HepG2 (cell line): ENCODE data around the gene SEMA3B. TPM values are rescaled to one million over a fixed set of nuclear protein-coding genes. Genes with fewer than 3 reads are reported as not detected.
A peak's percentile ranks its signal among the peaks of the same experiment; 100 is the strongest.

ENCODE experiments used
- AFF4 ChIP-seq: sonication (generic); formaldehyde crosslinking; IDR thresholded peaks from 2 replicates; pipeline ENCODE4 v1.4.0; 2020; ENCODE audit warnings: missing genetic modification reagents
- MEF2D ChIP-seq: sonication (generic); formaldehyde crosslinking; IDR thresholded peaks from 2 replicates; pipeline ENCODE4 v1.5.1; 2020; ENCODE audit warnings: mild to moderate bottlenecking, missing genetic modification reagents
- MEIS2 ChIP-seq: sonication (generic); formaldehyde crosslinking; IDR thresholded peaks from 2 replicates; pipeline ENCODE4 v1.9.0; 2021; ENCODE audit warnings: mild to moderate bottlenecking, missing genetic modification reagents
- MTA1 ChIP-seq: sonication (generic); formaldehyde crosslinking; IDR thresholded peaks from 2 replicates; pipeline ENCODE4 v1.4.0; 2020; ENCODE audit warnings: missing genetic modification reagents, mild to moderate bottlenecking, borderline replicate concordance
- NCOR1 ChIP-seq: fragments of 200-600 bp; sonication (generic); IDR thresholded peaks from 2 replicates; pipeline ENCODE4 v1.7.0; 2017; ENCODE audit warnings: antibody characterized with exemption, low read length, borderline replicate concordance
- PAF1 ChIP-seq: IDR thresholded peaks from 2 replicates; pipeline ENCODE4 v1.6.1; 2016; ENCODE audit warnings: missing genetic modification reagents, missing compliant biosample characterization
- SNAPC5 ChIP-seq: sonication (generic); formaldehyde crosslinking; IDR thresholded peaks from 2 replicates; pipeline ENCODE4 v1.8.1; 2023; ENCODE audit warnings: mild to moderate bottlenecking, missing genetic modification reagents, borderline replicate concordance
- SOX6 ChIP-seq, 2 experiments: fragments of 450-650 bp in 1 of 2; sonication (generic) in 1 of 2; formaldehyde crosslinking in 1 of 2; IDR thresholded peaks; 2 replicates each; pipeline versions ENCODE4 v1.4.0 to v1.6.1; 2017 to 2020; ENCODE audit warnings: antibody characterized with exemption in 1 of 2, mild to moderate bottlenecking in 1 of 2, missing genetic modification reagents in 1 of 2
- ZNF350 ChIP-seq: sonication (generic); formaldehyde crosslinking; IDR thresholded peaks from 2 replicates; pipeline ENCODE4 v1.4.0; 2020; ENCODE audit warnings: mild to moderate bottlenecking, low read depth, missing genetic modification reagents, borderline replicate concordance
- polyA plus RNA-seq, 8 experiments: library from polyadenylated mRNA; depleted of rRNA in 3 of 8; stranded (reverse) in 7 of 8; unstranded in 1 of 8; fragments of >200 nt; fragmentation: Illumina TruSeq in 4 of 8; extraction: Trizol in 4 of 8; gene quantifications; 2 replicates each; pipeline versions ENCODE4 v1.2.1 to v1.2.3, GENCODE V29; 2011 to 2016; ENCODE audit warnings: low read depth in 4 of 8, missing spikeins in 1 of 8, mixed read lengths in 1 of 8; ENCODE audit not compliant: insufficient read depth in 1 of 8
- total RNA-seq, 5 experiments: library from RNA; depleted of rRNA; stranded (reverse); fragments of >200 nt; fragmentation: Illumina TruSeq; extraction: Trizol; gene quantifications; 2 replicates each; pipeline ENCODE4 v1.2.3, GENCODE V29; 2016; ENCODE audit warnings: low read depth in 1 of 5
- TF ChIP-seq, protein P1 (sequence below): sonication (generic); formaldehyde crosslinking; IDR thresholded peaks from 2 replicates; pipeline ENCODE4 v1.5.1; 2020; ENCODE audit warnings: mild to moderate bottlenecking, missing genetic modification reagents, borderline replicate concordance
- TF ChIP-seq, protein P2 (sequence below), 2 experiments: sonication (generic) in 1 of 2; formaldehyde crosslinking in 1 of 2; IDR thresholded peaks; 2 replicates each; pipeline versions ENCODE4 v1.4.0 to v1.6.1; 2018 to 2020; ENCODE audit warnings: missing genetic modification reagents in 2 of 2, borderline replicate concordance in 1 of 2, low read depth in 1 of 2, mild to moderate bottlenecking in 1 of 2, missing biosample characterization in 1 of 2

The SEMA3B gene
- total and polyA plus RNA-seq, 2 of the 13 experiments (the other 11 are each of a cell fraction or from before 2014, with no cell fraction given) = 93.2 to 158 TPM

- TF ChIP-seq MEF2D = 0 out of 2 replicates have a peak, but pooled peaks have one; percentile 27
- no peak for TF ChIP-seq ZNF350
- TF ChIP-seq, protein P1, sequence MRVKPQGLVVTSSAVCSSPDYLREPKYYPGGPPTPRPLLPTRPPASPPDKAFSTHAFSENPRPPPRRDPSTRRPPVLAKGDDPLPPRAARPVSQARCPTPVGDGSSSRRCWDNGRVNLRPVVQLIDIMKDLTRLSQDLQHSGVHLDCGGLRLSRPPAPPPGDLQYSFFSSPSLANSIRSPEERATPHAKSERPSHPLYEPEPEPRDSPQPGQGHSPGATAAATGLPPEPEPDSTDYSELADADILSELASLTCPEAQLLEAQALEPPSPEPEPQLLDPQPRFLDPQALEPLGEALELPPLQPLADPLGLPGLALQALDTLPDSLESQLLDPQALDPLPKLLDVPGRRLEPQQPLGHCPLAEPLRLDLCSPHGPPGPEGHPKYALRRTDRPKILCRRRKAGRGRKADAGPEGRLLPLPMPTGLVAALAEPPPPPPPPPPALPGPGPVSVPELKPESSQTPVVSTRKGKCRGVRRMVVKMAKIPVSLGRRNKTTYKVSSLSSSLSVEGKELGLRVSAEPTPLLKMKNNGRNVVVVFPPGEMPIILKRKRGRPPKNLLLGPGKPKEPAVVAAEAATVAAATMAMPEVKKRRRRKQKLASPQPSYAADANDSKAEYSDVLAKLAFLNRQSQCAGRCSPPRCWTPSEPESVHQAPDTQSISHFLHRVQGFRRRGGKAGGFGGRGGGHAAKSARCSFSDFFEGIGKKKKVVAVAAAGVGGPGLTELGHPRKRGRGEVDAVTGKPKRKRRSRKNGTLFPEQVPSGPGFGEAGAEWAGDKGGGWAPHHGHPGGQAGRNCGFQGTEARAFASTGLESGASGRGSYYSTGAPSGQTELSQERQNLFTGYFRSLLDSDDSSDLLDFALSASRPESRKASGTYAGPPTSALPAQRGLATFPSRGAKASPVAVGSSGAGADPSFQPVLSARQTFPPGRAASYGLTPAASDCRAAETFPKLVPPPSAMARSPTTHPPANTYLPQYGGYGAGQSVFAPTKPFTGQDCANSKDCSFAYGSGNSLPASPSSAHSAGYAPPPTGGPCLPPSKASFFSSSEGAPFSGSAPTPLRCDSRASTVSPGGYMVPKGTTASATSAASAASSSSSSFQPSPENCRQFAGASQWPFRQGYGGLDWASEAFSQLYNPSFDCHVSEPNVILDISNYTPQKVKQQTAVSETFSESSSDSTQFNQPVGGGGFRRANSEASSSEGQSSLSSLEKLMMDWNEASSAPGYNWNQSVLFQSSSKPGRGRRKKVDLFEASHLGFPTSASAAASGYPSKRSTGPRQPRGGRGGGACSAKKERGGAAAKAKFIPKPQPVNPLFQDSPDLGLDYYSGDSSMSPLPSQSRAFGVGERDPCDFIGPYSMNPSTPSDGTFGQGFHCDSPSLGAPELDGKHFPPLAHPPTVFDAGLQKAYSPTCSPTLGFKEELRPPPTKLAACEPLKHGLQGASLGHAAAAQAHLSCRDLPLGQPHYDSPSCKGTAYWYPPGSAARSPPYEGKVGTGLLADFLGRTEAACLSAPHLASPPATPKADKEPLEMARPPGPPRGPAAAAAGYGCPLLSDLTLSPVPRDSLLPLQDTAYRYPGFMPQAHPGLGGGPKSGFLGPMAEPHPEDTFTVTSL (CRISPR knock-in tag) = no peak
- TF ChIP-seq AFF4 (CRISPR knock-in tag) = no peak
- TF ChIP-seq MTA1 = peak; percentile 87; the same call in 1 of the 2 replicates
- no peak for TF ChIP-seq PAF1 (CRISPR knock-in tag)
- peak; percentile 55; the same call in 1 of the 2 replicates for TF ChIP-seq NCOR1
- TF ChIP-seq SNAPC5 (CRISPR knock-in tag) = no peak
- TF ChIP-seq, protein P2, sequence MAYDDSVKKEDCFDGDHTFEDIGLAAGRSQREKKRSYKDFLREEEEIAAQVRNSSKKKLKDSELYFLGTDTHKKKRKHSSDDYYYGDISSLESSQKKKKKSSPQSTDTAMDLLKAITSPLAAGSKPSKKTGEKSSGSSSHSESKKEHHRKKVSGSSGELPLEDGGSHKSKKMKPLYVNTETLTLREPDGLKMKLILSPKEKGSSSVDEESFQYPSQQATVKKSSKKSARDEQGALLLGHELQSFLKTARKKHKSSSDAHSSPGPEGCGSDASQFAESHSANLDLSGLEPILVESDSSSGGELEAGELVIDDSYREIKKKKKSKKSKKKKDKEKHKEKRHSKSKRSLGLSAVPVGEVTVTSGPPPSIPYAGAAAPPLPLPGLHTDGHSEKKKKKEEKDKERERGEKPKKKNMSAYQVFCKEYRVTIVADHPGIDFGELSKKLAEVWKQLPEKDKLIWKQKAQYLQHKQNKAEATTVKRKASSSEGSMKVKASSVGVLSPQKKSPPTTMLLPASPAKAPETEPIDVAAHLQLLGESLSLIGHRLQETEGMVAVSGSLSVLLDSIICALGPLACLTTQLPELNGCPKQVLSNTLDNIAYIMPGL (CRISPR knock-in tag; IDR thresholded peaks at IDR 0.05; ENCODE audit: borderline replicate concordance in 1 of 2, low read depth in 1 of 2) = no peak; a peak in 1 of 4 replicates
- TF ChIP-seq SOX6 (IDR thresholded peaks at IDR 0.05) = no peak
- TF ChIP-seq SOX6 (CRISPR knock-in tag; IDR thresholded peaks at IDR 0.05) = peak; percentile 58; the same call in 1 of the 2 replicates
- no peak; the same call in 1 of the 2 replicates for TF ChIP-seq MEIS2 (CRISPR knock-in tag)
Observed at GRCh38 chr3:50268703-50269451, at the start of gene SEMA3B (continued).
